NCI-H1694 (cell line): ENCODE data around the gene BBS1.
"Not testable (repeated sequence)": the region's sequence is repeated elsewhere in the genome, so short reads cannot be mapped to it uniquely, and the experiment has no call there.

Experiments used
- DNase-seq: peaks from one replicate; lab custom pipeline; 2025; lab: John Stamatoyannopoulos, UW

BBS1 gene

DNA sequence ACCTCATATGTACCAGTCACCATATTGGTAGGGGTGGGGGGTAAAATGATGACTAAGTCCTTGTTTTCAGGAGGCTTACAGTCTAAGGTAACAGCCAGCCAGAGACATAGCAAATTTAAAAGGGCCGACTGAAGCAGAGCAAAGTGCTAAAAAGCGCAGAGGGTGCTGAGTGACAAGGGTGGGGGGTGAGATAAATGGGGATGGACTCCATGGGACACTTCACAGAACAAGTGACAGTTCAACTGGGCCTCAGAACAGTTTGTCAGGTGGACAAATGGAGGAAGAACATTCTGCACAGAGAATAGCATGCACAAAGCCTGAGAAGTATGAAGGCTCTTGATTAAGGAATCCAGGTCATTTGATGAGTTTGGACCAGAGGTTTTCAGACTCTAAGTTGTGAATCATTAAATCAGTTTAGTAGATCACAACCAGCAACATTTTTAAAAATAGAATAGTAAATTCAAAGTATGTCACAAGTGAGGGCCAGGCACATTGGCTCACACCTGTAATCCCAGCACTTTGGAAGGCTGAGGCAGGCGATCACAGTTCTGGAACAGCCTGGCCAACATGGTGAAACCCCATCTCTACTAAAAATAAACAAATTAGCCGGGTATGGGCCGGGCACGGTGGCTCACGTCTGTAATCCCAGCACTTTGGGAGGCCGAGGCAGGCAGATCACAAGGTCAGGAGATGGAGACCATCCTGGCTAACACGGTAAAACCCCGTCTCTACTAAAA is 14.0 kb downstream of the BBS1 start:
- no peak for DNase-seq

DNA sequence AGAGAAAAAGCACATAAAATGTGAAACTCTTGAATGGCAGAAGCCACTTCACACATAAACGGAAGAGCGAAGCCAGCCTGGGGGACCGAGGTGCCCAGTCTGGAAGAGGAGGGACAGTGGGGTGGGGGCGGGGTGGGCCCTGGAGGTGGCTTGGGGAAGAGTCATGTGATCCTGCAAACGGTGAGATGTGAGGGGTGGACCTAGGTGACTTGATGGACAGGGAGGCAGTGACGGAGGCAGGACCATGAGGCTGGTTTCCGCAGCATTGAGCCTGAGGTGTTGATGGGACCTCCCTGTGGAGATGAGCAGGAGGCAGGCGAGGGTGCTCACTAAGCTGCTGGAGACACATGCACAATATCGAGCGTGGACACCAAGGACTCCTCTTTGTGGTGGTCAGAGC is 18.6 kb downstream of the BBS1 start:
- no peak for DNase-seq

DNA sequence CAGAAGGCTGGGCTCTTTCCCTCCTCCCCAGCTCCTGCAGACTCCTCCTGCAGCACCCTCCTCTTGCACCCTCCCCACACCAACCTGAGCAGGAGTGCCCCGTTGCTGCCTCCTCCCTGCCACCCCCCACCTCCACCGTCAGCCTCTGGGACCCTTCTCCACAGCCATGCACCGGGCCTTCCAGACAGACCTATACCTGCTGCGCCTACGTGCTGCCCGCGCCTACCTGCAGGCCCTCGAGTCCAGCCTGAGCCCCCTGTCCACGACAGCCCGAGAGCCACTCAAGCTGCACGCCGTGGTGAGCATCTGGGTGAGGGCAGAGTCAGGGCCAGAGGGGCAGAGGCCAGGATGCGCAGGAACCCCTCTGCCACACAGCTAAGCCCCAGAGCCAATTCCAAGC is 19.2 kb downstream of the BBS1 start:
- DNase-seq: no peak

DNA sequence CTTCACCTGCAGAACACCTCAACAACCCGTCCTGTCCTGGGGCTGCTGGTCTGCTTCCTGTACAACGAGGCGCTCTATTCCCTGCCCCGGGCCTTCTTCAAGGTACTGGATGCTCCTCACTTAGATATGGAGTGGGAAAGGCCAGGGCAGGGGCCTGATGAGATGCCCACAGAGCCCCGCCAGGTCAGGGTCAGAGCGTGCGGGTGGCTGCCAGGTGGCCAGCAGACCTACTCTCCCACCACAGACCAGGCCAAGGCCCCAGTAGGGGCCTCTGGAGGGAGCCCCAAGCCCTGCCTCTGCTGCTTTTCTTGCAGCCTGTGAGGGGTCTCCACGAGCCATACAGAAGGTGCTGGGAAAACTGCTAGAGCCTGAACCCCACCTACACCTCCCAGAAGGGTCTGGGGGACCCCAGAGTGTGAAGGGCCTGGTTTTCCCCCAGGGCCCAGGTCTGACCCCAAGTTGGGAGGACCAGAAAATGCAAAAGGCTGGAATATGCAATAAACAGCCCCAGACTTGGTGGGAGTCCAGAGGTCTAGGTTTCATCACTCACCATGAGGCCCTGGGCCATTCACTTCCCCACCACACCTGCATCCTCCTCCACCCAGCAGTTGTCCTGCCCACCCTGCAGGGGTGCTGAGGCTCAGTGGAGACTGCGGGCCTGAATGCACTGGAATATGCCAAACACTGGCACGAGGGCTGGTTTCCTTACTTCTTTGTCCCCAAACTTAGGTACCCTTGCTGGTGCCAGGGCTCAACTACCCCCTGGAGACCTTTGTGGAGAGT is 20.7 kb downstream of the BBS1 start:
- no peak for DNase-seq

DNA sequence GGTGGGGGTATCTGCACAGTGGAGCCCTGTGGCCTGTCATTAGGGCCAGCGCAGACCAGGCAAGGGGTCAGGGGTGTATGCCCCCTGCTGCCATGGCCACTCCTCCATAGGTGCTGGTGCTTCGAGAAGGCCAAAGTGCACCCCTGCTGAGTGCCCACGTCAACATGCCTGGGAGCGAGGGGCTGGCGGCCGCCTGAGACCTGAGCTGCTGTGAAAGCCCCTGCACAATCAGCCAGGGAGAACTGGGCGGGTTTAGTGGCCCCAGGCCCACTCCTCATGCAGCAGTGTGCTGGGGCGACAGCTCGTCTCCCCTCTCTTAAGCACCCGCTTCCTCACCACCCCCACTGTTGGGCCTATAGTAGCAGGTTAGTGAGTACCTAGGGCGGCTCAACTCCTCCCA is 21.4 kb downstream of the BBS1 start:
- DNase-seq: no peak

DNA sequence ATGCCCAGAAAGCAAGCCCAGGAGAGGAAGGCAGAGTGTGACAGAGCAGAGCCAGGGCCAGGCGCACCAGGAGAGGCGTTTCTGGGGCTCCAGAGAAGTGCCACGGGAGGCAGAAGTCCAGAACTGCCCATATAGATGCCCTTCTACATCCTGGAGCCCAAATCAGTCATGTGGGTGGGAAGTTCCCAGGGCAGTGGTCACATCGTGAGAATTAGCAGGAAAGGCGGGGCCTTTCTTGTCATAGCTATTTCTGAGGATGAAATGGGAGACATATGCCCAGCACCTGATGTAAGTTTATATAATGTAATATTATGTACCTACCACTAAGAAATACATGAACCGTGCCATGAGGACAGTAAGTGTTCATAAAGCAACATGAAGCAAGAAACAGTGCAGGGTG is 22.3 kb downstream of the BBS1 start:
- DNase-seq: no peak

DNA sequence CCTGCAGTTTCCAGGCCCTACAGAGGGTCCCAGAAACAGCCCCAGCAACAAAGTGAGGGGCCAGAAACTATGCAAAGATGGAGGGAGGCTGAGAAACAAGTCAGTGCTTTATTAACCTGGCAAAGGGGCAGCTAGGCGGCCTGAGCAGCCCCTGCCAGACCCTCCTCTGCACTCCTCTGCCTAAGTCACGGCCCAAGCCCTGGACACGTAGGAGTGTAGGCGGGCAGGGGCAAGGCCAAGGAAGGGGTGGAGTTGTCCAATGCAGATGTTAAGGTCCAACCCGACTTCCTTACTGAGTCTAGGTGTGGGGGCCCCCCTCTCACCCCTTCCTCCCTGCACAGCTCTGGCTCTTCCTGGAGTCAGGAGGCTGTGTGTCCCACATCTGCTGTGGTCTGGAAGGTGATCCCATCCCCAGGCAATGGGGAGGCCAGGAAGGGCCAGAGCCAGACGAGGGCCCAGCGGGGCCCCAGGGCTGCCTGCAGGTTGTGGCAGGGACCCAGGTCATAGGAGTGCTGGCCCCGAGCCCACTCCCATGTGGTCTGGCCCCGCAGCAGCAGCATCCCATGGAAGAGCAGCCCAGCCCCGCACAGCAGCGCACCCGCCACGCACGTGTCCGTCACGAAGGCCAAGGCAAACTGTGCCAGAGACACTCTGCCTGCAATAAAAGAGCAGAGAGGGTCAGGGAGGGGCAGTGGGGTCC is 28.9 kb downstream of the BBS1 start:
- DNase-seq: no peak

DNA sequence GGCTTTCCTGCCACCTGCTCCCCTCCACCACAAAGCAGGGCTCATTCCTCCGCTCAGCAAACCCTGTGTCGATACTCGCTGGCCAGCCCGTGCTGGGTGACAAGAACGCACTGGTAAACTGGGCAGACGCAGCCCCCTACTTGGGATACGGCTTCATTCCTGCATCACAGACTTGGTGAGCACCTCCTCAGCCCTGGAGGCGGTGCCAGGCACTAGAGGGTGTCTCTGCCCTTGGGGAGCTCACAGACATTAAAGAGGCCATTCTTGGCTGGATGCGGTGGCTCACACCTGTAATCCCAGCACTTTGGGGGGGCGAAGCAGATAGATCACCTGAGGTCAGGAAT is 29.4 kb downstream of the BBS1 start:
- DNase-seq: no peak

DNA sequence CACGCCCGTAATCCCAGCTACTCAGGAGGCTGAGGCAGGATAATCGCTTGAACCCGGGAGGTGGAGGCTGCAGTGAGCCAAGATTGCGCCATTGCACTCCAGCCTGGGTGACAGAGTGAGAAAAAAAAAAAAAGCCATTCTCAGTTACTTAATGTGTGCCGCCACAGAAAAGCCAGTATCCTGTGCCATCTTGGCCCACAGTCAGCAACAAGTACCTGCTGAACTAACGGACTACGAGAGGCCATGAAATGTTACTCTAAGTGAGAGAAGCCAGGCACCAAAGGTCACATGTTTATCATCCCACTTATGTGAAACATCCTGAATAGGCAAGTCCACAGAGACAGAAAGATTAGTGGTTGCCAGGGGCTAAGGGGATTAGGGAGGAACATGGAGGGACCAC is 30.2 kb downstream of the BBS1 start:
- not testable (repeated sequence) for DNase-seq

DNA sequence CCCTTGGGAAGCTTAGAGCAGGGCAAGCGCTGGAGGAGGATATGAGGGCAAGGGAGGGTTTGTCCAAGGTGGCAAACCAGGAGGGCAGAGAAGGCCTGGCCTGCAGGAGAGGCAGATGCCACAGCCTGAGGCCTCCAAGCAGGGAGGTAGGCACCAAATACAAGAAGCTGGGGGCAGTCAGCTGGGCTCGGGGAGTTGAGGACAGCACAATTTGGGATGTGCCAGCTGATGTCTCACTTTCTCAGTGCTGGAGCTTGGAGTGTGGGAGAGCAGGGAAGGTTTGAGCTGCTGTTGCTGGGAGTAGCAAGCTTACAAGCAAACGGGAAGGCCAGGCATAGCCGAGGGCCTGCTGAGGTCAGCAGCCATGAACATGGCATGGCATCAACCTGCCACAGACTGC is 31.5 kb downstream of the BBS1 start:
- DNase-seq: no peak

DNA sequence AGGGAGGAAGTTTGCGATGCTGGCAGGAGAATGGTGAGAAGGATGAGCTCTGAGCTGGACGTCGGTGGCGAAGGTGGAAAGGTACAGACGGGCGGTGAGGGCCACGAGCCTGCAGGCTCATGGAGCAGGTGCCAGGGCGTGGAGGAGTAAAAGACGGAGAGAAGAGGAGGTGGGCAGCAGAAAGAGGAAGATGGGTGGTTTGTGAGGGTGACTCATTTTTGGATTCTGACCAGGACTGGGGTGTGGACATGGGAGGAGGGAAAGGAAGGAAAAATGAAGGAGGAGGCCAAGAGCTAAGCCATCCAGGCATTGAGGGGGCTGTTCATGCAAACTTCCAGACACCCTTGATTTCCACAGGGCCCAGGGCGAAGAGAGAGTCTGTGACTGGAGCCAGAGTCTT is 31.9 kb downstream of the BBS1 start:
- no peak for DNase-seq

DNA sequence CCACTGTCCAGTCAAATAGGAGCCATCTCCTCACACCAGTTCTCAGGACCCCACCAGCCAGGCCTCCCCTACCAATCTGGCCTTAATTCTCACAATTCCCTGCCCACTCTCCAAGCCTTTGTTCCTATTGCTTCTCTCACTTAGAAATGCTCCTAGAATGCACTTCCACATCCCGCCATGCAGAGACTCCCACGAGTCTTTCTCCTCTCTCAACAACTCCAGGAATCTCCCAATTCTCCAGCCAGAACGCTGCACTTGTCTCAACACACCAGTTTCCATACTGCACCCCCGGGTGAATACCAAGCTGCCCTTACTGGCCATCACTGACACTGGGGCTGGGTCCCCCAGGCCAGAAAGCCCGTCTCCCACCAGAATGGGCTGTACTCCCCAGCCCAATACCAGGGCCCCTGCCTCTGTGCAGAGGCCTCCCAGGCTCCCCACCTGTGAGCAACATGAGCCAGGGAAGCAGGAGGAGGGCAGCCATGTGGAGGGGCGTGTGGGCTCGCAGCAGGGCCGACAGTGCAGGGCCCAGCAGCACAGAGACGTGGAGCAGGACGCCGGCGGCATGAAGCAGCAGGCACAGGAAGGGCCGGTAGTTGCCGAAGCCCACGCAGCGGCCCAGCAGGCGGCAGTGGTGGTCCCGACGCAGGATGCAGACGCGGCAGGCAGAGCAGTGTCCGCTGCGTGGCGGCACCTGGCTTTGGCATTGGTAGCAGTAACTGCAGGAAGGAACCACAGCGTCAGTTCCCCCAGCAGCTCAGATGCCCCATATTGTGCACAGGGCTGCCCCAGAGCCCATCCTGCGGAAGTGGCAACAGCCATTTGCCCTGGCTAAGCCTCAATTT is 33.0 kb downstream of the BBS1 start:
- DNase-seq: no peak

DNA sequence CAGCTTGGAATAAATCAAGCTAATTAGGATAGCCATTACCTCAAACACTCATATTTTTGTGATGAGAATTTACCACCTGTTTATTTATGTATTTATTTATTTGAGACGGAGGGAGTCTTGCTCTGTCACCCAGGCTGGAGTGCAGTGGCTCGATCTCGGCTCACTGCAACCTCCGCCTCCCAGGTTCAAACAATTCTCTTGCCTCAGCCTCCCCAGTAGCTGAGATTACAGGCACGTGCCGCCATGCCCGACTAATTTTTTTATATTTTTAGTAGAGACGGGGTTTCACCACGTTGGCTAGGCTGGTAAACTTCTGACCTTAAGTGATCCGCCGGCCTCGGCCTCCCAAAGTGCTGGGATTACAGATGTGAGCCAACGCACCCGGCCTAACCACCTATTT is 34.5 kb downstream of the BBS1 start:
- DNase-seq: not testable (repeated sequence)

DNA sequence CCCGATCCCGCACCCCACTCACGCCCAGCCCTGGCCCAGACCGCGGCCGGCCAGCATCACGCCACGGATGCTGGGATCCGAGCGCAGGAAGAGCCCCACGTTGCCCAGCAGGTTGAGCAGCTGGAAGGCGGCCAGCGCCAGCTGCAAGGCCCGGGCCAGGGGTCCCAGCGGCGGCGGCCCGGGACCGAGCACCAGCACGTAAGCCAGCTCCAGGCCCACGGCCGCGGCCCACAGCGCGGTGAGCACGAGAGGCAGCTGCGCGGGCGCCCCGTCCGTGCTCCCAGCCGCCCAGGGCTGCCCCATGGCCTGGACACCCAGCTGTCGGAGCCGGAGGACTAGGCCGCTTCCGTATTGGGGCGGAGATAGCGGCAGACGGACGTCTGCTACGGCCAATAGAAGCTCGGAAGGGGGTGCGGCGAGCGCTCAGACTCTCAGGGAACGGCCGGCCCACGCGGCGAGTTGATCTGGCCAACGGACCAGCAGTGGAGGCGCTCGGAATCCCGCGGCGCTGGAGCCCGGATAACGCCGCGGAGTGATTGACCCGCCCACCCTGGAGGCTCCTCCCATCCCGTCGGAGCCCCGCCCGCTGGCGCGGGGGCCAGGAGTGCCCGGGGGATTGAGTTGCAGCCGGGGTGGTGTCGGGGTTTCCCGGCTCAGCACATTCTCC is 35.4 kb downstream of the BBS1 start, which contains the start of gene ZDHHC24:
ZDHHC24 (minus strand) TSS at position 348 of the 667 bp plus-strand sequence; CDS start at position 303, 45 bp downstream.
- peak; percentile 55 for DNase-seq

DNA sequence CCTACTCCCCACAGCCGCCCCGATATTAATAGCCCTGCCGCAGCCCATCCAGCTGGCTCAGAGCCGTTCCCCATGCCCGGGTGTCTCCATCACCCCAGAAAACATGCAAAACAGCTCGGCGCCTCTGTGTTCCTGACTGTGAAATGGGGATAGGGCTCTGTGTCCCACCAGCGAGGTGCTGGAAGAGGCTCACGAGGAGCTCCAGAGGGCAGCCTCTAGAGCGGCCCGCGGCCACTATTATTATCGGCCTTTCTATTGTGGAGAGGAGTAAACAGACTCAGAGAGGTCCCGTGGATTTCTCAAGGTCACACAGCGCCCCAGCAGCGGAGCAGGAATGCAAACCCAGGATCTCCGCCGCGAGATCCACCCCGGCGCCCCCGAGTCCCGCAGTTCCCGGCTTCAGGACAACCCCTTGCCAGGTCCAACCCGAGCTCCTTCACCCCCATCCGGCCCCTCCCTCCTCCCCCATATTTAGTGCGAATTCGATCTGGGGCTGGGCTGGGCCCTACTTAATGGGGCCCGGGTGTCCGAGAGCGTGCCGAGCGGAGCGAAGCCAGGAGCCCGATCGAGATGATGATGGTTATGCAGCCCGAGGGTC is 36.0 kb downstream of the BBS1 start, which contains the start of gene ACTN3:
ACTN3 (plus strand) TSS at position 536 of the 598 bp plus-strand sequence; CDS start at position 571, 35 bp downstream.
- no peak for DNase-seq

DNA sequence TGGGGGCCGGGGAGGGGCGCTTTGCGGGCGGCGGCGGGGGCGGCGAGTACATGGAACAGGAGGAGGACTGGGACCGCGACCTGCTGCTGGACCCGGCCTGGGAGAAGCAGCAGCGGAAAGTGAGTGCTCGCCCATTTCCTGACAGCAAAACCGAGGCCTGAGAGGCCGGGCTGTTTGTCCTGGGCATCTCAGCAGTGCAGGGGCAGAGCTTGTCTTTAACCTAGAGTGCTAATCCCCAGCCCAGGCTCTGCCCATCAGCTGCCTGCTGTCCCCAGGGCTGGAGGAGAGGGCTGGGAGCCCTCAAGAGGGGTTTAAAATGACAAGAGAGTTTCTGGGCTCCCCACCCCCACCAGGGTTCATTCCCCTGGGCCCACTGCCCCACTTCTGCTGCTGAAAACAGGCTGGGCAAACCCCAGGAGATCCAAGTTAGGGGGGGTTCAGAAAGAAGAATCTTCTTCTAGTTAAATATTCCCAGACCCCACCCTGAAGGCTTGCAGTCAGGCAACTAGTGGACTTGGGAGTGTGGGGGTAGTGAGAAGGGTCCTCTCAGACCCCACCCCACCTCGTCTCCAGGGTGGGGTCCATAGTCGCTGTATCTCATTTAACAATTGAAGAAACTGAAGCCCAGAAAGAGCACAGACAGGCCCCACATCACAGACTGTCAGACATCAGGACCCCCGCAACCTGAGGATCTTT is 36.7 kb downstream of the BBS1 start:
- DNase-seq: no peak

DNA sequence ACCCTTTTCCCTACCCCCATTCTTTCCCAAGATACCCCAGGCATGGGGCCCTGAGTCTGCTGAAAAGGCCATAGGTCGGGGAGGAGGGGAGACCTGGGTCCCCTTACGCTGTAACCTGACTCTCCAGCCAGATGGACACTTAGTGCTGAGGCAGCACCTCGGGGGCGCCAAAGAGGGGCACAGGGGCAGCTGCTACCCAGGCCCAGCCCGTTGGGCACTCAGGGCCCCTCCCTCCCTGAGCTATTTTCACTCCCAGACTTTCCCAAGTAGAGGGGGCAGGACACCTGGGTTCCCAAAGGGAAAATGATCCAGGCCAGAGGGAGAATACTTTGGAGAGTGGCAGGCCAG is 37.2 kb downstream of the BBS1 start:
- no peak for DNase-seq

DNA sequence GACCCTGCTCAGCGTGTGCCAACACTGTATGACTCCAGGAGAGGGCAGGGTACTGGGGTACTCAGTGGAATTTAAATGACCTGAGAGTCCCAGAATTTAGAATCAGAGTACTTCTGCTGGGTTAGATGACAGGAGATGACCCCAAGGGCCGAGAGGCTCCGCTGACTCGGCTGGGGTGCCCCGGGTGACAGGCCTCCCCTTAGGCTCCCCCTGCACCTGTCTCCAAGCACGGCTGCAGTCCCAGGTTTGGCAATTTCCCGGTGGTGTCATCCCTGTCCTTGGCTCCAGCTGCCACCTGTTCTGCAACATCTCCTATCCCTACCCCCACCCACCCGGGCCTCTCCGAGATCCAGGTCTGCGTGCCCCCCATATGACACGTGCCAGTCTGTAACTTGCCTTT is 37.6 kb downstream of the BBS1 start:
- peak; percentile 21 for DNase-seq

DNA sequence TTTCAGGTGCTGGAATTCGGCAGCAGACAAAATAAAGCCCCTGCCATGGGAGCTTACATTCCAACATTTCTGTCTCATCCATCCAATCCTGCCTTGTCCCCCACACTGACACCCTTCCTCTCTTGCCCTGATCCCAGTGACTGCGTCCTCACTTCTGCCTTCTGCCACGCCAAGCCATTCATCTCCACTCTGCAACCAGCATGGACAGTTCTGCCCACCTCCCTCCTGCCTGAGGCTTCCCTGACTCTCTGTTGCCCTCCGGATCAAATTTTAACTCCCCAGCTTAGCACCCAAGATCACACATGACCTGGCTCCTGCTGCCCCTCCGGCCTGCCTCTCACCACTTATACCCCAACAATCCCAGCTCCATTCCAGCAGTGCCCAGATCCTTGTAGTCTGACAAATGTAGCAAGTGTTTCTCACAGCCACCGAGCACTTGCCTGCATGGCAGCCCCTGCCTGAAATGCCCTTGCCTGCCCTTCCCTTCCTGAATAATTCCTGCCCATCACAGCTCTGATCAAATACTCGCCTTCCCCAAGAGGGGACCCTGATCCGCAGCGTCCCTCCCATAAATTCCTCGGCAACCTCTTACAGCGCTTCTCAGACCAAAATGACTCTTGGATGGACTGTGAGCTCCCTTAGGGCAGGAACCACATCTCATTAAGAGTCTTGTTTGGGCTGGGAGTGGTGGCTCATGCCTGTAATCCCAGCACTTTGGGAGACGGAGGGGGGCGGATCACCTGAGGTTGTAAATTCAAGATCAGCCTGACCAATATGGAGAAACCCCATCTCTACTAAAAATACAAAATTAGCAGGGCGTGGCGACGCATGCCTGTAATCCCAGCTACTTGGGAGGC is 38.6 kb downstream of the BBS1 start:
- DNase-seq: no peak
